Peyer's patch (tissue), 4 donors: ENCODE measurements around the gene CHST3.

Source experiments
- POLR2A ChIP-seq, 2 donors: fragments of 450-650 bp; IDR thresholded peaks; one replicate each; pipeline ENCODE4 v1.5.1; 2017; ENCODE audit warnings: antibody characterized with exemption in 2 of 2, mild to moderate bottlenecking in 2 of 2, moderate library complexity in 2 of 2
- TF ChIP-seq, protein P1 (sequence below), 6 experiments: fragments of 450-650 bp in 4 of 6; fragments of 200-600 bp in 2 of 6; sonication (generic) in 1 of 6; IDR thresholded peaks; one replicate each; pipeline ENCODE4 v1.5.1; 2017 to 2019; ENCODE audit warnings: antibody characterized with exemption in 6 of 6, mild to moderate bottlenecking in 3 of 6, moderate library complexity in 1 of 6

GRCh38 chr10:71916827-71917226, 47.4 kb upstream of the CHST3 start:
- no peak for TF ChIP-seq POLR2A (IDR thresholded peaks at IDR 0.05)
- TF ChIP-seq, protein P1, sequence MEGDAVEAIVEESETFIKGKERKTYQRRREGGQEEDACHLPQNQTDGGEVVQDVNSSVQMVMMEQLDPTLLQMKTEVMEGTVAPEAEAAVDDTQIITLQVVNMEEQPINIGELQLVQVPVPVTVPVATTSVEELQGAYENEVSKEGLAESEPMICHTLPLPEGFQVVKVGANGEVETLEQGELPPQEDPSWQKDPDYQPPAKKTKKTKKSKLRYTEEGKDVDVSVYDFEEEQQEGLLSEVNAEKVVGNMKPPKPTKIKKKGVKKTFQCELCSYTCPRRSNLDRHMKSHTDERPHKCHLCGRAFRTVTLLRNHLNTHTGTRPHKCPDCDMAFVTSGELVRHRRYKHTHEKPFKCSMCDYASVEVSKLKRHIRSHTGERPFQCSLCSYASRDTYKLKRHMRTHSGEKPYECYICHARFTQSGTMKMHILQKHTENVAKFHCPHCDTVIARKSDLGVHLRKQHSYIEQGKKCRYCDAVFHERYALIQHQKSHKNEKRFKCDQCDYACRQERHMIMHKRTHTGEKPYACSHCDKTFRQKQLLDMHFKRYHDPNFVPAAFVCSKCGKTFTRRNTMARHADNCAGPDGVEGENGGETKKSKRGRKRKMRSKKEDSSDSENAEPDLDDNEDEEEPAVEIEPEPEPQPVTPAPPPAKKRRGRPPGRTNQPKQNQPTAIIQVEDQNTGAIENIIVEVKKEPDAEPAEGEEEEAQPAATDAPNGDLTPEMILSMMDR (IDR thresholded peaks at IDR 0.05) = no peak
